HG02852 (cell line): ENCODE data around the gene ZP4.
"Not testable (repeated sequence)": the region's sequence is repeated elsewhere in the genome, so short reads cannot be mapped to it uniquely, and the experiment has no call there.

Source experiments
- ATAC-seq: cut with Tn5 transposase; IDR thresholded peaks from one replicate; pipeline ENCODE4 v1.9.1; 2021; ENCODE audit warnings: mild to moderate bottlenecking, moderate library complexity; ENCODE audit not compliant: unreplicated experiment

The ZP4 gene

GRCh38 chr1:237878406-237878805 lies 12.3 kb downstream of the ZP4 start:
- no peak for ATAC-seq

- no peak for ATAC-seq
These were observed 13.1 kb downstream of the ZP4 start for GRCh38 chr1:237877631-237878030.

- ATAC-seq: no peak
These were observed 15.4 kb downstream of the ZP4 start for GRCh38 chr1:237875291-237875690.

- no peak for ATAC-seq
These were observed 17.1 kb downstream of the ZP4 start for GRCh38 chr1:237873487-237874211.

GRCh38 chr1:237868817-237869600 lies 21.7 kb downstream of the ZP4 start:
- ATAC-seq: no peak

- no peak for ATAC-seq
These were observed 23.3 kb downstream of the ZP4 start for GRCh38 chr1:237867380-237867888.

- peak; percentile 55 for ATAC-seq
These were observed 26.1 kb downstream of the ZP4 start for GRCh38 chr1:237864338-237865244.

- ATAC-seq: no peak
These were observed 27.5 kb downstream of the ZP4 start for GRCh38 chr1:237863234-237863633.

- ATAC-seq: no peak
These were observed 28.8 kb downstream of the ZP4 start for GRCh38 chr1:237861944-237862343.

GRCh38 chr1:237858992-237859391 lies 31.7 kb downstream of the ZP4 start:
- ATAC-seq: no peak

- no peak for ATAC-seq
These were observed 33.3 kb downstream of the ZP4 start for GRCh38 chr1:237857455-237857854.

- ATAC-seq: no peak
These were observed 38.4 kb downstream of the ZP4 start for GRCh38 chr1:237852342-237852741.

GRCh38 chr1:237851210-237851845 lies 39.4 kb downstream of the ZP4 start:
- ATAC-seq: peak; percentile 65

GRCh38 chr1:237843516-237843915 lies 47.2 kb downstream of the ZP4 start:
- ATAC-seq: not testable (repeated sequence)

- ATAC-seq: no peak
These were observed 49.2 kb downstream of the ZP4 start for GRCh38 chr1:237841485-237841884.

GRCh38 chr1:237838904-237839534 lies 51.7 kb downstream of the ZP4 start:
- ATAC-seq: no peak

GRCh38 chr1:237838320-237838719 lies 52.4 kb downstream of the ZP4 start:
- no peak for ATAC-seq

GRCh38 chr1:237834461-237834860 lies 56.3 kb downstream of the ZP4 start:
- ATAC-seq: no peak

- ATAC-seq: no peak
These were observed 56.7 kb downstream of the ZP4 start for GRCh38 chr1:237834048-237834447.

- ATAC-seq: no peak
These were observed 57.9 kb downstream of the ZP4 start for GRCh38 chr1:237832858-237833257.
